Measurements from ENCODE around the gene SARDH. TPM values are rescaled to one million over a fixed set of nuclear protein-coding genes. Genes with fewer than 3 reads are reported as not detected.

Gene SARDH
- total and polyA plus RNA-seq, 2 of the 8 experiments (the other 6 are each of a cell fraction or from before 2014, with no cell fraction given): 6.4 to 7.4 TPM

DNA sequence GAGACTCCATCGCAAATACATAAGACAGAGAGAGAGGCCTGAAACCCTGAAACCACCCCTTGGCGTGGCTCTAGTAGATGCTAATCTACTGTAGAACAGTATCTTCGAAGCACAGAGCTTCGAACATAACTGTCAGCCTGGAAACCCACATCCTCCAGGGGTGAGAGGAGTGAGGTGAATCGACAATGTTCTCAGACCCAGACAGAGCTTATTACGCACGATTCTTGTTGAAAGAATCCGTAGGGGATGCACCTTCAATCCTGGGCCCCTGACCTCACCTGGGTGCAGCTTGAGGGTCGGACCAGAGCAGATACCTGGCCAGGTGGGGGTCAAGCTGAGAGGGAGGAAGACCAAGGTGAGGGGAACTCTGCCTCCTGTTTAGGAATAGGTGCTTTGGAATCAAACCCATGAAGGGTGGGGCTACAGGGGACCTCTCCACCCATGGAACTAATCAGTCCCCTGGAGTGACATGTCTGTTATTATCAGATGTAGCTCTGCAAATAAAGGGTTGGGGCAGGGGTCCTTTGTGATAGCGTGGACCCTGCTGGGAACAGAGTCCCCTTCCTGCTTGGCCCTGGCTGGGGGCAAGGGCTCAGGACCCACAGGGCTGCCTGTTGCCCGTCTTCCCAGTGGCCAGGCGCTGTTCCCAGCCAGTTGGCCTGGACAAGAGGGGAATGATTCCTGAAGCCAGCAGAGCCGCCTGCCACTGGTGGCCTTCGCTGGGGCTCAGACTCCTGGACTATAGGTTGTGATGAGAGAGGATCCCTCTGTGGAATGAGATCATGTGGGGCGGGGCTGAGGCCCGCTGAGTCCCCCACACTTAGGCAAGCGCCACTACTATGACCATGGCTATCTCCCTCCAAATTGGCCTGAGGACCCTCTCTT, 60.8 kb downstream of the SARDH start:
- DNase-seq (ENCODE audit: low read depth in 1 of 2, low spot score in 2 of 2): no peak
- TF ChIP-seq JUND (IDR thresholded peaks at IDR 0.05; ENCODE audit: low read length) (no peak), SP1 (IDR thresholded peaks at IDR 0.05; ENCODE audit: low read depth, low read length) (no peak), SIRT6 (IDR thresholded peaks at IDR 0.05; ENCODE audit: low read length) (no peak), GTF2F1 (IDR thresholded peaks at IDR 0.05; ENCODE audit: borderline replicate concordance, low read depth, low read length) (no peak), KDM1A (IDR thresholded peaks at IDR 0.05; ENCODE audit: borderline replicate concordance, low read length) (no peak), KDM4A (IDR thresholded peaks at IDR 0.05; ENCODE audit: low read depth, low read length, severe bottlenecking) (no peak), NRF1 (IDR thresholded peaks at IDR 0.05; ENCODE audit: low read depth, low read length) (no peak), BCL11A (IDR thresholded peaks at IDR 0.05; ENCODE audit: low read depth in 2 of 2, low read length in 2 of 2) (no peak), HDAC6 (IDR thresholded peaks at IDR 0.05; ENCODE audit: low read depth, low read length) (no peak), RNF2 (IDR thresholded peaks at IDR 0.05; ENCODE audit: borderline replicate concordance, low read depth, low read length, missing control alignments, poor library complexity, severe bottlenecking) (no peak), RBBP5 (IDR thresholded peaks at IDR 0.05; ENCODE audit: borderline replicate concordance, low read depth, low read length) (no peak)
- TF ChIP-seq, protein P1, sequence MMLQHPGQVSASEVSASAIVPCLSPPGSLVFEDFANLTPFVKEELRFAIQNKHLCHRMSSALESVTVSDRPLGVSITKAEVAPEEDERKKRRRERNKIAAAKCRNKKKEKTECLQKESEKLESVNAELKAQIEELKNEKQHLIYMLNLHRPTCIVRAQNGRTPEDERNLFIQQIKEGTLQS (IDR thresholded peaks at IDR 0.05; ENCODE audit: insufficient read depth, low read depth, low read length): no peak

More for the DNA sequence above, 60.8 kb downstream of the SARDH start:
- H3K23ac ChIP-seq (ENCODE audit: insufficient read length): no peak overlapping the region
- FAIRE-seq: no peak
- H3K9me3 ChIP-seq (ENCODE audit: insufficient read depth in 2 of 2, low read depth in 1 of 2, low read length in 1 of 2): no peaks in the 10 kb centered on the region
- H3K79me2 ChIP-seq (ENCODE audit: control insufficient read depth in 1 of 2, insufficient read depth in 2 of 2, low read length in 2 of 2): no peaks in the 10 kb centered on the region
- H2BK20ac ChIP-seq (ENCODE audit: low read length): no peak overlapping the region
- no peak overlapping the region for H3K9ac ChIP-seq (replicated peaks in 1 of 4; ENCODE audit: extremely low read depth in 1 of 4, low read depth in 3 of 4, low read length in 3 of 4)
- H3K18ac ChIP-seq (ENCODE audit: extremely low read depth, low read length): no peak overlapping the region
- H3K14ac ChIP-seq (ENCODE audit: insufficient read length): no peak overlapping the region
- H3K4ac ChIP-seq (replicated peaks; ENCODE audit: insufficient read length, low read depth, low read length): no peak overlapping the region
- H3K4me1 ChIP-seq (replicated peaks in 1 of 4; ENCODE audit: control insufficient read depth in 3 of 4, insufficient read depth in 4 of 4, low read length in 3 of 4): peaks cover 0 to 6% (median 2%) of the 10 kb centered on the region in 4 experiments; a peak in 3 of 7 replicates
- no peak overlapping the region for H3K4me3 ChIP-seq (ENCODE audit: extremely low read depth in 1 of 4, insufficient read depth in 2 of 4, low read depth in 3 of 4, low read length in 4 of 4)
- no peak overlapping the region for H2BK120ac ChIP-seq (replicated peaks; ENCODE audit: low read depth, low read length)
- ChIA-PET POLR2A (ENCODE audit: partially characterized antibody) (no interaction called here), CTCF (ENCODE audit: partially characterized antibody) (interaction anchor here (0.7 to 1.1 kb wide), 3 partner anchors 11 to 137 kb away, joined by 3 to 5 read pairs (median 3); no protein-coding TSS in a partner anchor)
- H2BK12ac ChIP-seq (ENCODE audit: low read depth, low read length): no peak overlapping the region
- WGBS, 2 experiments (ENCODE audit: extremely low coverage in 1 of 2, insufficient coverage in 1 of 2, insufficient read length in 1 of 2, insufficient replicate concordance in 2 of 2, low coverage in 1 of 2, low lambda C conversion rate in 2 of 2, missing lambda C conversion rate in 1 of 2): 87% methylated on average over 17 of the region's 17 CpGs; no CpG with 5 or more reads in 1 of the 2 experiments
- H3K36me3 ChIP-seq (ENCODE audit: control insufficient read depth in 2 of 4, insufficient read depth in 4 of 4, low read length in 3 of 4): no peaks in the 10 kb centered on the region
- no peak overlapping the region for H4K5ac ChIP-seq (ENCODE audit: insufficient read length, low read depth, low read length)
- no peak overlapping the region for H2BK5ac ChIP-seq (ENCODE audit: low read depth, low read length)
- no peak overlapping the region for H3K27ac ChIP-seq (ENCODE audit: low read depth, low read length)
- no peak overlapping the region for H2BK15ac ChIP-seq (ENCODE audit: low read length)
- no peaks in the 10 kb centered on the region for H3K27me3 ChIP-seq (replicated peaks in 1 of 4; ENCODE audit: control insufficient read depth in 3 of 4, extremely low read depth in 1 of 4, insufficient read depth in 3 of 4, low read length in 3 of 4)
- H4K8ac ChIP-seq (ENCODE audit: extremely low read depth, insufficient read depth, low read length): no peak overlapping the region; the same call in none of the 2 replicates
- H4K20me1 ChIP-seq (replicated peaks in 1 of 2; ENCODE audit: control insufficient read depth in 1 of 2, insufficient read depth in 2 of 2, low read length in 2 of 2): no peaks in the 10 kb centered on the region
- H3K79me1 ChIP-seq (ENCODE audit: low read depth, low read length): no peaks in the 10 kb centered on the region
- no peak overlapping the region for H2AK5ac ChIP-seq (ENCODE audit: low read depth, low read length)
- no peak overlapping the region for H2AFZ ChIP-seq (ENCODE audit: low read length)
- no peak overlapping the region for H4K91ac ChIP-seq (replicated peaks; ENCODE audit: insufficient read length, low read length)
- H3K4me2 ChIP-seq (ENCODE audit: insufficient read depth in 1 of 2, low read depth in 2 of 2, low read length in 2 of 2): no peak overlapping the region
- H3K56ac ChIP-seq (replicated peaks; ENCODE audit: insufficient read length, low read depth, low read length): no peak overlapping the region
- H3K23me2 ChIP-seq (ENCODE audit: low read depth, low read length): no peaks in the 10 kb centered on the region
